ENCODE results near the gene SLC22A14. TPM values are rescaled to one million over a fixed set of nuclear protein-coding genes. Genes with fewer than 3 reads are reported as not detected.

The SLC22A14 gene
- total and polyA plus RNA-seq, 9 of the 15 experiments (the other 6 are each of a cell fraction or from before 2014, with no cell fraction given): 0.03 to 0.07 TPM; not detected in 7

GRCh38 chr3:38360345-38360744 lies 78.3 kb downstream of the SLC22A14 start:
- peaks cover 0 to under 1% of the 10 kb centered on the region in 2 experiments; a peak in 1 of 5 replicates for H3K4me1 ChIP-seq (replicated peaks in 1 of 2; ENCODE audit: control insufficient read depth in 2 of 2, insufficient read depth in 2 of 2, low read length in 2 of 2)
- H2AFZ ChIP-seq (ENCODE audit: low read depth, low read length): no peak overlapping the region
- DNase-seq (ENCODE audit: extremely low read depth in 1 of 4, low spot score in 3 of 4) (no peak), ATAC-seq (no peak), FAIRE-seq (no peak)
- H3K79me2 ChIP-seq (ENCODE audit: control insufficient read depth, insufficient read depth, low read length): peaks cover 11% of the 10 kb centered on the region; the same call in 2 of the 3 replicates
- TF ChIP-seq MYC (IDR thresholded peaks at IDR 0.05; ENCODE audit: low read depth, low read length) (no peak), MYC (CRISPR knock-in tag; IDR thresholded peaks at IDR 0.05; ENCODE audit: borderline replicate concordance, low read depth) (no peak)
- no peak overlapping the region for H3K27ac ChIP-seq (ENCODE audit: extremely low read depth, low read depth, low read length)
- H3K9me1 ChIP-seq (ENCODE audit: control insufficient read depth, insufficient read depth, low read length): no peaks in the 10 kb centered on the region
- WGBS (ENCODE audit: insufficient coverage, low coverage, missing lambda C conversion rate): 98% methylated on average over 3 of the region's 3 CpGs
- POLR2A ChIA-PET: interaction anchor here (0.9 to 2.2 kb wide), 3 partner anchors 9 to 14 kb away, joined by 4 read pairs; partner anchors contain the start of gene XYLB
- H3K4me2 ChIP-seq (ENCODE audit: insufficient read depth, low read length): no peak overlapping the region
- intact Hi-C loops (cut with micrococcal nuclease): no loop called here
- BruUV-seq (replicated peaks): no TSS peak
- no peaks in the 10 kb centered on the region; the same call in 1 of the 2 replicates for H4K20me1 ChIP-seq (replicated peaks; ENCODE audit: control insufficient read depth, insufficient read depth, low read length)
- H3K4me3 ChIP-seq: no peak overlapping the region
- no peaks in the 10 kb centered on the region for H3K9me3 ChIP-seq (replicated peaks; ENCODE audit: control insufficient read depth, insufficient read depth, low read depth, low read length)
- in situ Hi-C loops (cut with MboI): no loop called here
- H3K27me3 ChIP-seq (ENCODE audit: control insufficient read depth in 2 of 2, insufficient read depth in 2 of 2, low read length in 2 of 2): no peaks in the 10 kb centered on the region
- CTCF ChIA-PET (ENCODE audit: low intra/inter-chr PET ratio): no interaction called here
- peaks cover 86% of the 10 kb centered on the region for H3K36me3 ChIP-seq (ENCODE audit: control insufficient read depth, insufficient read depth, low read length)
- H3K9ac ChIP-seq (ENCODE audit: insufficient read depth in 1 of 2, low read depth in 2 of 2, low read length in 2 of 2): no peak overlapping the region

GRCh38 chr3:38361496-38361895 lies 79.4 kb downstream of the SLC22A14 start:
- 67% methylated on average over 4 of the region's 4 CpGs for WGBS (ENCODE audit: insufficient coverage, low coverage, missing lambda C conversion rate)
- H3K9ac ChIP-seq (ENCODE audit: insufficient read depth in 1 of 2, low read depth in 2 of 2, low read length in 2 of 2): no peak overlapping the region
- no TSS peak for BruUV-seq (replicated peaks)
- no peak overlapping the region for H2AFZ ChIP-seq (ENCODE audit: low read depth, low read length)
- no peak for FAIRE-seq
- H3K27me3 ChIP-seq (ENCODE audit: control insufficient read depth in 2 of 2, insufficient read depth in 2 of 2, low read length in 2 of 2): no peaks in the 10 kb centered on the region
- no peak for DNase-seq (ENCODE audit: extremely low read depth in 1 of 4, low spot score in 3 of 4)
- H3K4me3 ChIP-seq: no peak overlapping the region
- peaks cover 90% of the 10 kb centered on the region for H3K36me3 ChIP-seq (ENCODE audit: control insufficient read depth, insufficient read depth, low read length)
- ChIA-PET POLR2A (interaction anchor here (0.6 to 2.2 kb wide), 2 partner anchors 8 to 80 kb away, joined by 3 to 4 read pairs; no protein-coding TSS in a partner anchor), CTCF (ENCODE audit: low intra/inter-chr PET ratio) (no interaction called here)
- no peaks in the 10 kb centered on the region; the same call in 1 of the 2 replicates for H4K20me1 ChIP-seq (replicated peaks; ENCODE audit: control insufficient read depth, insufficient read depth, low read length)
- intact Hi-C loops (cut with micrococcal nuclease): no loop called here
- H3K79me2 ChIP-seq (ENCODE audit: control insufficient read depth, insufficient read depth, low read length): peaks cover 5% of the 10 kb centered on the region; the same call in 1 of the 3 replicates
- H3K4me1 ChIP-seq (replicated peaks in 1 of 2; ENCODE audit: control insufficient read depth in 2 of 2, insufficient read depth in 2 of 2, low read length in 2 of 2): peaks cover 0 to 5% of the 10 kb centered on the region in 2 experiments; a peak in 1 of 5 replicates
- H3K9me3 ChIP-seq (replicated peaks; ENCODE audit: control insufficient read depth, insufficient read depth, low read depth, low read length): no peaks in the 10 kb centered on the region
- no peaks in the 10 kb centered on the region for H3K9me1 ChIP-seq (ENCODE audit: control insufficient read depth, insufficient read depth, low read length)
- TF ChIP-seq BCLAF1 (IDR thresholded peaks at IDR 0.05; ENCODE audit: borderline replicate concordance in 1 of 2, control insufficient read depth in 1 of 2, low read depth in 2 of 2, low read length in 1 of 2): no peak
- H3K27ac ChIP-seq (ENCODE audit: extremely low read depth, low read depth, low read length): no peak overlapping the region
- in situ Hi-C loops (cut with MboI): no loop called here
- ATAC-seq: no peak
- no peak overlapping the region for H3K4me2 ChIP-seq (ENCODE audit: insufficient read depth, low read length)

Data from K562 (cell line).